Right ventricle myocardium inferior (tissue), 1 donor: ENCODE data around the gene SPNS3. TPM values are rescaled to one million over a fixed set of nuclear protein-coding genes. Genes with fewer than 3 reads are reported as not detected.
A peak's percentile ranks its signal among the peaks of the same experiment; 100 is the strongest.

Source experiments
- ATAC-seq: fragments of 200-7000 bp; cut with Tn5 transposase; one replicate; pipeline ENCODE4 v1.9.1; 2020; ENCODE audit warnings: mild to moderate bottlenecking, moderate library complexity
- DNase-seq: peaks from one replicate; pipeline ENCODE4 v3.0.0; 2021; ENCODE audit errors: missing footprints
- intact Hi-C: fragments of 100-400 bp; cut with DNase I; formaldehyde crosslinking; loops from one replicate; pipeline ENCODE4 v1.11.0; 2022
- total RNA-seq: library from RNA; stranded (reverse); fragmentation: NEBNext Ultra II Directional; extraction: Animal tissue kit (Norgen Biotek cat#: 25700); gene quantifications from one replicate; pipeline ENCODE4 v1.2.1, GENCODE V29; 2021
- donor health status: DM: no; HTN: yes; CAD: no; lungs with severe emphysema.

Gene SPNS3
- total RNA-seq, 1 donor from 2014 or later: 0.35 TPM

GRCh38 chr17:4480929-4481898 is 47.5 kb downstream of the SPNS3 start:
- peak; percentile 18 for ATAC-seq
- peak; percentile 66 for DNase-seq
- intact Hi-C loops: no loop called here

GRCh38 chr17:4482338-4483011 is 48.7 kb downstream of the SPNS3 start:
- no peak for ATAC-seq
- peak; percentile 25 for DNase-seq
- intact Hi-C loops: no loop called here

GRCh38 chr17:4483012-4483840 is 49.5 kb downstream of the SPNS3 start:
- ATAC-seq (no peak), DNase-seq (peak; percentile 42)

GRCh38 chr17:4485676-4486646 is 52.2 kb downstream of the SPNS3 start:
- DNase-seq (peak; percentile 74), ATAC-seq (no peak)

More at GRCh38 chr17:4483012-4483840, 49.5 kb downstream of the SPNS3 start:
- intact Hi-C loops: no loop called here

GRCh38 chr17:4487296-4487695 is 53.6 kb downstream of the SPNS3 start:
- intact Hi-C loops: no loop called here
- DNase-seq: no peak
- ATAC-seq: no peak

More at GRCh38 chr17:4485676-4486646, 52.2 kb downstream of the SPNS3 start:
- intact Hi-C loops: no loop called here

GRCh38 chr17:4487820-4488716 is 54.3 kb downstream of the SPNS3 start:
- intact Hi-C loops: no loop called here
- peak; percentile 23 for ATAC-seq

GRCh38 chr17:4488989-4489595 is 55.4 kb downstream of the SPNS3 start:
- intact Hi-C loops: no loop called here
- no peak for DNase-seq
- ATAC-seq: no peak

More at GRCh38 chr17:4487820-4488716, 54.3 kb downstream of the SPNS3 start:
- DNase-seq: no peak

GRCh38 chr17:4490109-4490591 is 56.4 kb downstream of the SPNS3 start:
- no peak for ATAC-seq
- intact Hi-C loops: no loop called here
- no peak for DNase-seq

GRCh38 chr17:4490637-4491061 is 56.9 kb downstream of the SPNS3 start:
- intact Hi-C loops: no loop called here
- ATAC-seq (no peak), DNase-seq (no peak)

- ATAC-seq (no peak), DNase-seq (no peak)
- intact Hi-C loops: no loop called here
Measured at GRCh38 chr17:4492721-4493561, 59.2 kb downstream of the SPNS3 start.

- no peak for ATAC-seq
- intact Hi-C loops: no loop called here
- DNase-seq: no peak
Measured at GRCh38 chr17:4497101-4497824, 63.5 kb downstream of the SPNS3 start.

GRCh38 chr17:4498461-4499397 is 65.0 kb downstream of the SPNS3 start, which contains the start of gene SPNS2:
SPNS2 (plus strand) TSS chr17:4498881; CDS start chr17:4499048, 167 bp downstream.
- DNase-seq: peak; percentile 90
- ATAC-seq: peak; percentile 90
- intact Hi-C loops: no loop called here

- no peak for DNase-seq
- intact Hi-C loops: loop anchor here (2.0 kb wide), 1 partner anchor 37 kb away; no protein-coding TSS in a partner anchor
Measured at GRCh38 chr17:4499431-4500190, 65.9 kb downstream of the SPNS3 start.

More at GRCh38 chr17:4499431-4500190, 65.9 kb downstream of the SPNS3 start:
- no peak for ATAC-seq
